Fibroblast of gingiva (primary cell): ENCODE results near the gene HECA.
"Not testable (repeated sequence)": the region's sequence is repeated elsewhere in the genome, so short reads cannot be mapped to it uniquely, and the experiment has no call there.

Experiments
- DNase-seq: peaks from one replicate; pipeline ENCODE4 v3.0.0-alpha.2; 2011; ENCODE audit warnings: low read depth

HECA gene

DNA sequence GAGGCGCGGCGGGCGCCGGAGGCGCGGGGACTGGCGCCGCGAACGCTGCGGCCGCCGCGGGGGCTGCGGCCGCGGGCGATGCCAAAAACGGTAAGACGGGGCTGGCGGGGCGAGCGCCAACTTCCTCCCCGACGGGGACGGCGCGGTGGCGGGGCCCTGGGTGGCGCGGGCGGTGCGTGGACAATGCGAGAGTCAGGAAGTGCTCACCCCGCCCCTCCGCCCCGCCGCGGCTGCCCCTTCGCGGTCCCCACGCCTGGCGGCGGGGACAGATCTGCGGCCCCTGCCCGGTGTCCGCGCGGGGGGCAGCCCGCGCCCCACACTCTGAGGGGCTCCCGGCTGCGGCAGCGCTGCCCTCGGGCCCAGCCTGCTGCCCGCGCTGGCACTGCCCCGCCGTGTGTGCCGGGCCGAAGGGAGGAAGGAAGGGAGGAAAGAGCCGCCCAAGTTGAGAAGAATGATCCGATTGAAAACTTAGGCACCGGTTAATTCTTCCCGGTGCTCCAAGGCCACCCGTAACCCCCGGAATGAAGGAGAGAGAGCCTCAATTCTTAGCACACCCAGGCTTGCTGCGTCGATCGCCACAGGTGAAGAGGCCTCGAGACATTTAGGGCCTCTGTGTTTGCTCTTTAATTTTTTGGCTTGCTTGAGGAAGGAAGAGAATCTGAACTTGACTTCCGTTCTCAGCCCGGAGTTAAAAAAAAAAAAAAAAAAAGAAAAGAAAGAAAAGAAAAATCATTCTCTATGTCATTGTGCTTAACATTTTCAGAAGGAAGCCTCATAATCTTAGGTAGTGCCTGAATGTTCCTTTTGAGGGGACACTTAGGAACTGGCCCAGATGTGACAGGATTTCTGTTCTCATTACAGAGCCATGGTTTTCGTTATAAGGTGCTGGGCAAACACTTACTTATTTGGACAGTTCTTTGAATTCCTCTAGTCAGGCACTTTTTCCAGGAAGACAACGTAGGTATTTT, 982 bp downstream of the HECA start:
- DNase-seq, result peak; percentile 32

DNA sequence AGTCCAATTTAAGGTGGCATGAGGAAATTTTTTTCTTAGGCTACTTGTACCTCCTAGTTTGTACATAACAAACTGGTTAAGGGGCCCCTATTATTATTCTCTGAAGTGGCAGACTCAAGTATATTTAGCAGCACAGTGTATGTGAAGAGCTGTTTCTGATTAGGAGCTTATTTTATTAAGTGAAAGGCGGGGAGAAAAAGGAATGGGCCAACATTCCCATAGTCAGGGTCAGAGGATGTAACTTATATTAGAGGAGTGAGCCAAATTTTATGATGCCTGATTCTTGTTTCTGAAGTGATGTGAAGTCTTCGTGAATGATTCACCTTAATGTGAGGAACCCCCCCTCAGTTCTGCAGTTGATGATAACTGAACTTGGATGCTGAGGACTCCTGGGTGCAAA, 2.8 kb downstream of the HECA start:
- DNase-seq, result peak; percentile 49

DNA sequence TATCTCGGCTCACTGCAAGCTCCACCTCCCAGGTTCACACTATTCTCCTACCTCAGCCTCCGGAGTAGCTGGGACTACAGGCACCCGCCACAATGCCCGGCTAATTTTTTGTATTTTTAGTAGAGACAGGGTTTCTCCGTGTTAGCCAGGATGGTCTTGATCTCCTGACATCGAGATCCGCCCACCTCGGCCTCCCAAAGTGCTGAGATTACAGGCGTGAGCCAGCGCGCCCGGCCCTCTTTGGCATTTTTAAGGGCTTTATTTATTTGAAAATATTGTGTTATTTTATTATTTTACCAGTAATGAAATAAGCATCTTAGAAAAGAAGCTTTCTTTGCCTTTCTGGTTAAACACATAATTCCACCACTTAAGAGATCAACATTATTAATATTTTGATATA, 6.0 kb downstream of the HECA start:
- not testable (repeated sequence) for DNase-seq

DNA sequence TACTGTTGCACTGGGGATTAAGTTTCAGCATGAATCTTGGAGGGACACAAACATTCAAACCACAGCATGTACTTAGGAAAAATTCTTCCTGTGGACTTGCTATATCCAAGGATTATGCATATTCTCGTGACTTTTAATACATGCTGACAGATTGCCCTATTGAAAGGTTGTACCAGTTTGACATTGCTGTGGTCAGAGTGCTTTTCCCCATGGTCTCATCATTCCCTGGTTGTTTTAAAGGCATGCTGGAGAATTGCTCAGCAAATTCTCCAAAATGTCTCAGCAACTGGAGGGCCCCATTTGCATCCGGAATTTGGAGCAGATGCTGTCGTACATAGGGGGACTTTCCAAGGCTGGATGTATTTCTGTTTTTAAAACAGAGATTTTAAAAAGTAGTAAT, 7.4 kb downstream of the HECA start:
- DNase-seq, result no peak

DNA sequence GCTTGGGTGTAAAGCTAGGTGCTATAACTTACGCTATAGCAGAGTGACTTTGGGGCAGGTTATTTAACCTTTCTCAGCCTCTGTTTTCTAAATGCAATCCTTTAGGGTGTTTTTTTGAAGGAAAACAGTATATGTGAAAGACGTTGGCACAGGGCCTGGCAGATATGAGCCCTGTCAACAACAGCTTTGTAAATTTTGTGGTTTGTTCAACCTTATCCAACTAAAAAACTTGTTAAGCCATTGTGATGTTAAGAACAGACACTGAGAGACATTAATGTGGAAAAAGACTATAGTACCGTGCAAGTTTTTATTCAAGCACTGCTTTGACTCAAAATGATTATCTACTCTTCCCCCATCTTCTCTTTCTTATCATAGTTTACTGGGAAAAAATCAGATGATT, 8.2 kb downstream of the HECA start:
- no peak for DNase-seq

DNA sequence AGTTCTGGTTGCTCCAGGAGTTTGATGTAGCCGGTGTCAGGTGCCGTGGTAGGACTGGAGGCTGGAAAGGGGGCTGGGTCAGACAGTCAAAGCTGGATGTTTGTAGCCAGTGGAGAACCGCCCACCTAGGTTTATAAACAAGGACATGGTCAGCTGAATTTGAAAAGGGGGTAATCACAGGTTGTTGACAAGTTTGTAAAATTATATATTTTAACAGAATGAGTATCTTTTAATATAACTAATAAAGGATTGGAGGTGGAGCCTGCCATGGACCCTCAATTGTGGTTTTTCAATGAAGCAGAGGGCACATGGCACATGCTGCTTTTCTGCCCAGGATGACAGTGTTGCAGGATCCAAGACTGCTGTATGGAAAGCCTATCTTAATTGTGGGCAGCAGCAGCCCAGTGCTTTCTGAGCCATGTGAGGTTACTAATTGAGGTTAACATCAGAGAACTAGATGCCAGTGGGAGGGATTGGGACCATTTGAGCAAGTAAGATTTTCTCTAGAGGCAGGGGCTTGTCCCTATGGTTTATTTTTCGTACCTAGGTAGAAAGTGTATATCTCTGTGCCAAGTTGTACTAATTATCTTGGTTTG, 9.7 kb downstream of the HECA start:
- DNase-seq, result no peak

DNA sequence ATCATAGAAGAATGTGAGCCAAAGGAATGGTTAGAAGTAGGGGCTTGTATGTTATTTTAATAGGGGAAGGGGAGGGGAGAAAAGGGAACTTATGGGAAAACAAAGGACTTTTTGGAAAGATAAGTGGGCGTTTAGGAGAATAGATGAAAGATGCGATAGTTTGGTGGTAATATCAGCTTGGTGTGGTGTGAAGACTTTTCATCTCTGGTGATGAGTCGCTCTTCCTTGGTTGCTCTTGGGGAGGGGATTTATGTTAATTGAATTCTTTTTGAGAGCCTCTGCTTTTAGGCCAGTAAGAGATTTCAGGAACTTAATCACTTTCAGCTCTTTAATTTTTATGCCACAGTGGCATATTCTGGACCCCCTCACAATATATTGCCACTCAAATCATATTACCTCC, 10.8 kb downstream of the HECA start:
- no peak for DNase-seq

DNA sequence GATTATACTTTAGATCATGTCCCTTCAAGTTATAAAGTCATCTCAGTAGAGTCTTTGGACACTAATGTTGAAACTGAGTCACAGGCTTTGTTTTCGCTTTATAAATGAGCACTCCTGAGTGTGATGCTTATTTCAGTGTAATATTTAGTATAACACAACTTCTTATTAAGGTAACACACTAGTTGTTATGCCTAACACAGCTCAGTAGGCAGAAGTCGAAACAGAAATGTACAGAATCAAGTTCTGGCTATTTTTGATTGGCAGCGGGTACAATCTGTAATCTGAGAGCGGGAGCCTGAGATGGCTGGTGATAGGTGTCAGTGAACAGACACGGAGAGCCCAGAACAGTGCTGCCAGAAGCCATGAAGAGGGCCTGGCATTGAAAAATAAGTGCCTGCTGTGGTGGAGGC, 11.4 kb downstream of the HECA start:
- no peak for DNase-seq

DNA sequence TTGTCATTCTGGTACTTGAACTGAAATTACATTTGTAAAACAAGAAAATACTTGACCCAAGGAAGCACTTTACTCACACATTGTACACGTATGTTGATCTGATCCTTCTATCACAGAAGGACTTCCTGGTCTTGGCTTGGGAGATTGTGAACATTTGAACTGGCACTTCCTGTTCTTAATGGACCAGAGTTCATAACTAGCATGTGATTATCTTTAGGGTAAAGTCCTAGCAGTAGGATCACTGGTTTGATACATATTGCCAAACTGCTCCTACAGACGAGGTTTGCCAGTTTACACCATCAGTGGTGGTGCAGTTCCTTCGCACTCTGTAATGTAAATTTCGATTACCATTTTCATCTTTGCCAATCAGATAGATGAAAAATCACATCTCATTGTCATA, 12.7 kb downstream of the HECA start:
- DNase-seq, result no peak

DNA sequence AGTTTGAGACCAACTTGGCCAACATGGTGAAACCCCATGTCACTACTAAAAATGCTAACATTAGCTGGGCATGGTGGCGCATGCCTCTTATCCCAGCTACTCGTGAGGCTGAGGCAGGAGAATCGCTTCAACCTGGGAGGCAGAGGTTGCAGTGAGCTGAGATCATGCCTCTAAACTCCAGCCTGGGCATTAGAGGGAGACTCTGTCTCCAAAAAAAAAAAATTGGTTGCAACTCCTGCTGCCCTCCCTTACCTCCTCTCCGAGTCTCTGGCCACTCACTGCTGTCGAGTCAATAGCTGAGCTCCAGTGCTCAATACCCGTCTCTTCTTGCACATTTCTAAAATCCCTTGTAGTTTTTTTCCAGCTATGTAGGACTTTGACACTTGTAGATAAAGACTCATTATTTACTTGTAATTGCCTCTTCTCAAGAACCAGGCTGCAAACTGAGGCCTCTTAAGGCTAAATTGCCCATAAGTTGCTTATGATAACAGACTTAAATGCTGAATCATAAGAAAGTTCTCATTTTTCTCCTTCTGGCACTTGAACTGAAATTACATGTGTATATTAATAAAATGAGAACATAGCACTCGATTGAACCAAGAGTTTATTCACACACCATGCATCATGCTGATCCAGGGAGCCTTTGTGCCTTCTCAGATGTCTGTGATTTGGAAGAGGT, 13.8 kb downstream of the HECA start:
- DNase-seq, result peak; percentile 29

DNA sequence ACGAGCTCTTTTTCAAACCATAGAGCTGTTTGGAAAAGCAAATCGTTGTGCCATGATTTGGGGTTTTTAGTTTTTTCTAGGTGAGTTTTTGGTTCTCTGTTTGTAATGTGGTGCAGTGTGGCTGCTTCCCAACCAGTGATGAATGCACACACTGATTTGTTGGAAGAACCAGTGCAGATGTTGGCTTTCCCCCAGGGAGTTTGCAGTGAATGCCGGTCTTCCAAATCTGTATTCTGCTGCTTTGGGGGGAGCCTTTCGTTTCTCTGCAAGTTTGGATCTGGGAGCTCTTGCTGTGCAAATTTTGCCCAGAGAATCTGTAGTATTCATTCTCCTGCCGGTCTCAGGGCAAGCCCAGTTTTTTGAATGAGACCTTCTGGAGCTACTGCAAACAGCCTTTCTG, 14.5 kb downstream of the HECA start:
- DNase-seq, result no peak

DNA sequence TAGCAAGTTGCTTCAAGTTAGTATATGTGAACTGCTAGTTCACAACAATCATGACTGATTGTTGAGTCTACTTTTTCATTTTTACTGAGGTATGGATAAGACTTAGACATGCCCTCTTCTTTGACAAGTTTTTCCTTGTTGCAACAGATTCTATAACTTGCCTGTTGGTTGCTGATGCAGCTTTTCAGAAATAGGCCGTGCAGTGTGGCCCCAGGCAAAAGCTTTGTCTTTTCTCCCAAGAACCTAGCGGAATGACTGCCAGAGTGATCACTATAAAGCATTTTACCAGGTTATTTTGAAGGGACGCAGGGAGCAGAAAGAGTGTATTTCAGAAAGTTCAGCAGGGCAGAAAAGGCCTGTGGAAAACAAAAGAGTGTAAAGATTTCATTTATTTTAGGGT, 16.0 kb downstream of the HECA start:
- DNase-seq, result no peak

DNA sequence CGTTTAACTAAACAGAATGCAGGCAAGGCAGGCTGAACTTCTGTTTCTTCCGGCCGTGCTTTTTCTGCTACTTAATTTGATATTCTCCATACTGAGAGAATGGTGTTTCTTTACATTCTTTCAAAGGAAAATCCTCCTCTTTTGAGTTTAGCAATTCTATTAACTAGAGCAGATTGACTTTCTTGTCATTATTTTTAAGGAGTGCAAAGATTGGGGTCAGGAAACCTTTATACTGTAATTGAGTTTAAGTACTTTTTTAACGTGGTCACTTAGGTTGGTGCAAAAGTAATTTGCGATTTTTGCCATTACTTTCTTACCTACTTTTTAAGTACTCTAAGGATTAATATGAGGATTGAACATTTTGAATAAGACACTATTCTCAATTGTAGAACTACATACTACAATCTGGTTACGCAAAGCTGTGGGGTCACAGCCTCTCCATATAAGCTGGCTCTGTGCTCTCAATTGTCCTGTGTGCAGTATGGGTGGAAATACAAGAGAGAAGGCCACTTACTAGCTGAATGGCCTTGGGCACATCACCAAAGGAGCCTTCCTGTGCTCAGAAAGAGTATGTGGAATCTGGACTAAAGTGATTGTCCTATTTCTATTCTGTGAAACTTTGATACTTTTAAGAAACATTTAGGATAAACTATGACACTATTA, 16.7 kb downstream of the HECA start:
- no peak for DNase-seq

DNA sequence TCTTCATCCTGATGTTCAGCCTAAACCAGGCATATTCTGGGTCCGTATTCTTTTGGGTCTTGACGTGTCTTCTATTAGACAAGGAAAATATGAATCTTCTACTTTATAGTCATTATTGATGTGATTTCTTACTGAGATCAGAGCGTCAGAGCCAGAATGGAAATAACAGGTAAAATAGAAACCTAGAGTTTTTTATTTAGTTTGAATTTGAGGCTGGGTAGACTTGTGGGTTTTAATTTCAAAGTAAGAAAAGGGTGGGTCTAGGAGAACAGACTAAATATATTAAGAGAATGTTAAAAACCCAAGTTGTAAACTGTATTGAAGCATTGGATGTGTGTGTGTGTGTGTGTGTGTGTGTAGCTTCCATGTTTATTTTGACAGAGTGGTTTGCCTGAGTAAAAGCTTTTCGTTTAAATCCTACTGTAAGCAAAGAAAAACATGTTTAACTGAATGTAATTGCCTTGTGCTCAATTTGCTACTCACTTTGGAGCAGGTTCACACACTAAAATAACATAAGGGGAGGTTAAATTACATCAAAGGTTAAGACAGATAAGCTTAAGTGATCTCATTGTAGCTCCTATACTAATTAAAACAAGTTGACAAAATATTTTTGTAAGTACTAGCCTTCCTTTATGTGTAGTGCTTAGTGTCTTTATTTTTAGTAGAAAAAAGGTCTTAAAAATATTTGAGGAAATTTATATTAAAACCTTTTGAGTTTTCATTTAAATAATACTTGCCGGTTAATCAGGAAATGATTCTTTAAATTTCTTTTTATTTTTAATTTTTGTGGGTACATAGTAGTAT, 17.4 kb downstream of the HECA start:
- peak; percentile 26 for DNase-seq

DNA sequence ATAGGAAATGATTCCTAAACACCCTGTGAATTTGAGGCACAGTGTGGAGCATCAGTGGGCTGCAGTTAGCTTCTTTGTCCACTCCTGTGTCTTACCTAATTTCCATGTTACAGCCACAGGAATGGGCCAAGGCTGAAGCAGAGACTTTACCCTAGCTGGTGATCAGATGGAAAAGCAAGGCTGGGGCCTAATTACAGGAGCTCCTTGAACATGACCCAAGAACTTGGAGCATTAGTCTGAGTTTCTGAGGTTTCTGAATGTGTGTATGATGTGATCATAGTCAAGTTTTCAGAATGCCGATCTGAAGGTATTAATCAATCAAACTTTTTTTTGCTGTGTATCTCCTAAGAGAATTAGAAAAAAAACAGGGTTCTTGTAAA, 18.0 kb downstream of the HECA start:
- peak; percentile 20 for DNase-seq

DNA sequence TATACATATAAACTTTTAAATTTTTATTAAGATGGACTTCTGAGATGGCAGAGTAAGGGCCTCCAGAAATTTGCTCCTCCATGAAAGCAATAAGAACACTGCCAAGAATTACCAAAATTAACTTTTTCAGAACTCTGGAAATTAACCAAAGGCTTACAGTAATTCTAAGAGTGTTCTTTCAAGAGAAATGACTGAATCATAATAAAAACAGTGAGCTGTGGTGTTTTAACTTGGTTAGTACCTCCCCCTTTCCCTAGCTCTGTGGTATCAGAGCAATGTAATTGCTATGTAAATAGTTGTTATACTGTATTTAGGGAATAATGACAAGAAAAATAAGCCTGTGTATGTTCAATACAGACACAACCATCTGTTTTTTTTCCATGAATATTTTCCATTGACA, 19.0 kb downstream of the HECA start:
- peak; percentile 60 for DNase-seq

DNA sequence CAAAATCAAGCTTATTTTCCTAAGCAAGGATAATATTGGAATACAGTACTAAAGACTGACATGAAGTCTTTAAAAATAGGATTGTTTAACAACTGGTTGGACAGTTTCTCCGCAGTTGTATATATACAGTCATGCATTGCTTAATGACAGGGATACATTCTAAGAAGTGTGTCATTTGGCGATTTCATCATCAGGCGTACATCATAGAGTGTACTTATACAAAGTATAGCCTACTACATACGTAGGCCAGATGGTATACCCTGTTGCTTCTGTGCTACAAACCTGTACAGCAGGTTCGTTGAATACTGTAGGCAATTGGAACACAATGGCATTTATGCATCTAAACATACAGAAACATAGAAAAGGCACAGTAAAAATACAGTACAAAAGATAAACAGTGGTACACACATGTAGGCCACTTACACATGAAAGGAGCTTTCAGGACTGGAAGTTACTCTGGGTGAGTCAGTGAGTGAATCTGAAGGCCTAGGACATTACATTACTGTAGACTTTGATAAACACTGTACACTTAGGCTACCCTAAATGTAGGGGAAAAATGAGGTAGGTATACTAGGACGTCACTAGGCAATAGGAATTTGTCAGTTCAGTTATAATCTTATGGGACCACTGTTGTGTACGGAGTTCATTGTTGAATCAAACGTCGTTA, 20.1 kb downstream of the HECA start:
- DNase-seq, result peak; percentile 6

DNA sequence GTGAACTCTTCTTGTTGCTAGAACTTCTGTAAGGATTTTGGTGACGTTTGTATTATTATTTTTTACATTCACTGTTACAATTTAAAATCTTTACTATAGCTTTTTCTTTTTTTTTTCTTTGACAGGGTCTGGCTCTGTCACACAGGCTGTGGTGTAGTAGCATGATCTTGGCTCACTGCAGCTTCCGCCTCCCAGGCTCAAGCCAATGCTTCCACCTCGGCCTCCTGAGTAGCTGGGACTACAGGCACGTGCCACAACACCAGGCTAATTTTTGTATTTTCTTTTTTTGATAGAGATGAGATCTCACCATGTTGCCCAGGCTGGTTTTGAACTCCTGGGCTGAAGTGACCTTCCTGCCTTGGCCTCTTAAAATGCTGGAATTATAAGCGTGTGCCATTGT, 21.2 kb downstream of the HECA start:
- no peak for DNase-seq

DNA sequence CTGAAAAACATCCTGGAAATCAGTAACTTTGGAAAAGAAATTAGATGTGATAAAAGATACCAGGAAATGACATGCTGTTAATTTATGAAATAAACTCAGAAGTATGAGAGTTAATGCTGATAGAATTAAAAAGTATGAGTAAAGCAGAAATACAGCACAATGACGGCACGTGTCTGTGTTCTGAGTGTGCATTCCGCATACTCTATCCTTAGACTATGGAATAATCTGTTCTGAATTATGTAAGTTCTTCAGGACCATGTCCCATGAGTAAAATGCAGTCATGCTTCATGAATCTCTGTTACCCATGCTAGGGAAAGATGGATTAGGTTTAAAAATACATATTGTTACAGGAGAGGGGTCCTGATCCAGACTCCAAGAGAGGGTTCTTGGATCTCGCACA, 21.7 kb downstream of the HECA start:
- no peak for DNase-seq

DNA sequence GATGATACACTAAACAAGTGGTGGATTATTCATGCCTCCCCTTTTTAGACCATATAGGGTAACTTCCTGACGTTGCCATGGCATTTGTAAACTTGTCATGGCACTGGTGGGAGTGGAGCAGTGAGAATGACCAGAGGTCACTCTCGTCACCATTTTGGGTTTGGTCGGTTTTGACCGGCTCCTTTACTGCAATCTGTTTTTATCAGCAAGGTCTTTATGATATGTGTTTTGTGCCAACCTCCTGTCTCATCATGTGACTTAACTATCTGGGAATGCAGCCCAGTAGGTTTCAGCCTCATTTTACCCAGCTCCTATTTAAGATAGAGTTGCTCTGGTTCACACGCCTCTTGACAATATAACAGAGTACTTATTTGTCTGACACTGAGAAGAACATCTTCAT, 22.2 kb downstream of the HECA start:
- DNase-seq, result not testable (repeated sequence)

DNA sequence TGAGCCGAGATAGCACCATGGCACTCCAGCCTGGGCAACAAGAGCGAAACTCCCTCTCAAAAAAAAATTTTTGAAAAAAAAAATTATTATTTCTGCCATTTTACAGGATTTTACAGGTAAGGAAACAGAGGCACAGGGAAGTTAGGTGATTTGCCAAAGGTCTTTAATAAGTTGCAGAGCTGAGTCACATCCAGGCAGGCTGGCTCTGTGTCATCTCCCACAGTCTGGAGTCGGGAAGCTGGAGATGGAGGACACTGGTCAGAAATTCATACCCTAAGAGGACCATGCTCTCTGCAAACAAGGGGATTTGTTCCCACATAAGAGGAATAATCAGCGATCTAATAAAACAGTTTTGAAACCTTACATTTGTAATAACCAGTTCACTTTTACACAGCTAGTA, 24.1 kb downstream of the HECA start:
- DNase-seq, result no peak
